Activated CD4-positive, CD25-positive, alpha-beta regulatory T cell treated with anti-CD3 and anti-CD28 coated beads, Interleukin-2, amount 50 U/mL, for 72 hours (primary cell): ENCODE results near the gene ITGA1.

ENCODE experiments used
- DNase-seq: peaks from one replicate; pipeline ENCODE4 v3.0.0; 2021

Gene ITGA1

DNA sequence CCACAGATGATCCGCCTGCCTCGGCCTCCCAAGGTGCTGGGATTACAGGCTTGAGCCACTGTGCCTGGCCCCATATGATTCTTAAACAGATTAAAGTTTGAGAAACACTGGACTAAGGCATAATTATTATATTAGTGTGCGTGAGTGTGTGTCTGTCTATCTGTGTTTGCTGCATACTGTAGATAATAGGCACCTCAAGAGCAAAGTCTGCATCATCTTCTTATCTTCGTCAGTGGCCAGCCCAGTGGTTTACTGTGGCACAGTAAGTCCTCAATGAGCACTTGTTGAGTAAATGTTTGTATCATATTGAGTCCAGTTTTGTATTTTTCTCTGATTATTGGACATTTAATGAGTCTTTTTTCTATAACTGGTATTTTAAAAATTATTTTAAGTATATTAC lies 81.7 kb downstream of the ITGA1 start:
- DNase-seq = no peak

DNA sequence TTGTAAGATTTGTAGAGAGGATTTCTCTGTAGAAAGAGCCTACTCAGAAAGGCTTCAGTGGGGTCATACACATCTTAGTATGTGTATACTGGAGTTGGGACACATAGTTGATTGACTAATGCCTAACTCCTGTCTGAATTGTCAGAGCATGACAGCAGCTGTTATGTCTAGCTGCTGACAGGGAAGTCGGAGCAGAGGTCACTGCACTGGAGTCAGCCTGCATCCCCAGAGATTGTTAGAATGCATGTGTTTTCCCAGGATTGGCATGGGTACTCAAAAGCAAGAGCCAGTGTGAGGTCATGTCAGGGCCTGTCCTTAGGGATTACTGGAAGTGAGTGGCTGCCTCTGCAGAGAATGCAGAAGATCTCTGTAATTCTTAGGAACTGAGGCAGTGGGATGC lies 82.7 kb downstream of the ITGA1 start:
- no peak for DNase-seq

DNA sequence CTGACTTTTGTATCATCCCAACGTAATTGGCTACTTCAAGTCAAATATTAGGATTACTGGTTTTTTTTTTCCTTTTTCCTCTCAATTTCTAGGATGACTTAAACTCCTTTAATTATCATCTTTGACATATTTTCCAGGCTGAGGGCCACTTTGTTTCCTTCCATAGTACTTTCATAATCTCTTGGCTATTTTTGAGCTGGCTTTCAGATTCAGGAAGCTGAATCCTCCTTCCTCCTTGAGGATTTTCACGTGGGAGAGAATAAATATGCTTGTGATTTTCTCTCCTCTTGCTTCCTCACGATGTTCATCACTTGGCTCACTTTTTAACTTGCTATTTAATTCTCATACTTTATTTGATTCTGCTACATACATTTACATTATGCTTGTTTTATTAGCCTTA lies 88.1 kb downstream of the ITGA1 start:
- no peak for DNase-seq

DNA sequence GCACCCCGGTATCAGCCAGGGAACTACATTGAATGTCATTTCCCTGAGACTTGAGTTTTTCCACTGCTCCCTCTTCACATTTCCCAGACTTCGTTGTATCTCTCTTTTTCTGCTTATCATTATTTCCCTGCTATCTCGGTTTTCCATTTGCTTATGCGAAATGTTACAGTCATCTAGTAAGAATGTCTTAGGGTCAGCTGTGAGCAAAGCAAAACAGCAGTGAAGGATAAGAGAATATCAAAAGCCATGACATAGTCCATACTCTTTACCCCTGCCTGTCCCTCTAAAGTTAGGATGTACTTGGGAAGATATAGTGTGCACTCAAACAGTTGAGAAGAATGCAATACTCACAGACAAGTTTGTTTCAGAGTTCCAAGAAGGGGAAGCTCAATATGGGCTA lies 88.7 kb downstream of the ITGA1 start:
- no peak for DNase-seq

DNA sequence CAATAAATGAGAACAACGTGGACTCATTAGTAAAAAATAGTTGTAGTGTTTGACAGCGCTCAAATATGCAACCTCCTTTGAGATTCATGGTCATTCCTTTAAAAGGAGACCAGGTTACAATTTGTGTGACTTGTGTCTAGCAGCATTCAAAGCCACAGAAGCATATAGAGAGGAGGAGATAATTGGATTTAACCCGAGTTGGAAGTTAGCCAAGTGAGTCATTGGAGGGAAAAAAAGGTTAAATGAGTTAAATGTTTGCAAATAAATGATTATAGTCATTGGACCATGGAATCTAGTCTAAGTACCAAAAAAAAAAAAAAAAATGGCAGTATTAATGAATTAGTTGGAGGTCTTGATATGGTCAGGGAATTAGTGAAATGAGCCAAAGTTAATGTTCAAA lies 90.9 kb downstream of the ITGA1 start:
- no peak for DNase-seq

DNA sequence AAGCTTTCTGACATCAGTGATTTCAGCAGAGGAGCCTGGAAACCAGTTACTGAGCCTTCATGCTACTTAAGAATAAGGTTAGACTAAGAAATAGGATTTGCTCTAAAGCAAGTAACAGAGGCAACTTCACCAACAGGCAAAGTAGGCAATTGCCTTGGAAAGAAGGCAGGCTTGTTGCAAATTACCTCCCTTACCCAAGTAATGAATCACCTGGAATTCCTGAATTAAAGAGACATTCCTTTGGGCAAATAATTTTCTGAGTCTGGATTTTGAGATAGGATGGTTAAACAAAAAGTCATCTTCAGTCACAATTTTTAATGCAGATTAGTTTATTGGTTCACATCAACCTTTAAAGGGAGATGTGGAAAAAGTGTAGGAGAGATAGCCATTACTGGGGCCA lies 92.8 kb downstream of the ITGA1 start:
- DNase-seq = no peak

DNA sequence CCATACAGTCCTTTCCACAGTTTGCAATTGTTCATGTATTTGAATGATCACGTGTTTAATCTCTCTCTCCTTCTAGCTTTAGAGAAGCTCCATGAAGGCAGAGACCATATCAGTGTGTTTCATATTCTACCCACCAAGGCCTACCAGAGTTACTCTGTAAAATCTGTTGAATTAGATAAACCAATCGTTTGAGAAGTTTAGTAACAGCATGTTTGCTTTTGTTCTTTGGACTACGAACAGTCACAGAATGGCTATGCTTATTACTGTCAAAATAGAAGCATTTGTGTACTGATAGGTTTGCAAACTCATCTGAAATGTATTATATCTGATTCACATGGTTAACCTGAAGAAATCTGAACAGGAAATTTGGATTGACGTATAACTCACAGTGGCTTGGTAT lies 93.8 kb downstream of the ITGA1 start:
- DNase-seq = no peak

DNA sequence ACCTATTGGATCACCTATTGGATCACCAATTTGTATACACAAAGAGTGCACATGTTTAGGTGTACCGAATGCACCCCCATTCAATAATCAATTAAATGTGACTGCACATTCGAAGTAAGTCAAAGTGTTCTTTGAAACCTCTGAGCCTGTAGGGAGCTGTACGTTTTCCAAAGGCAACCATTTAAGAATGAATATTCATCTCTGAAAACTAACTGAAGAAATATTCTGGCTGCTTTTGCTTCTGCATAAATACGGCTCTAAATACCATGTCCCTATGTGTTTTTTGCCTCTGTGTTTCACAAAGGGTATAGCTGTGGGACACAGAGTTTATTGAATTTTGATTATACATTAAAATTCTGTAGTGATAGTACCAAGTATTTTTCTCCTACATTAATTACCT lies 95.4 kb downstream of the ITGA1 start:
- no peak for DNase-seq

DNA sequence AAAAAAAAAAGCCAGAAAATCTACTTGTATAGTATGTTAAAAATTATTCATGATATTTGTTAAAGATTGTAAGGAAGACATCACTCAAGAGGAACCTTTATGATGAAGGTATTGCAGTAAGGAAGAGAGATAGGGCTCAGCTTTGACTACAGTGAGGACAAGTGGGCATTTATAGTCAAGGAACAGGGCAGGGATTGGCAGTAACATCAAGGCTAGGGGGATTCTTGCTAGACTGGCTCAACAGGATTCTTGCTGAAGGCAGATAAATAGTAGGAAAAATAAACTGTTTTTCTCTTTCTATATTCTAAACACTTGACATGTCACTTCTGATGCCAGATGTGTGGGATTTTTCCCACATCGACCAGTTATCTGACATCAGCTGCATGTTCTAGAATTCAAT lies 96.7 kb downstream of the ITGA1 start:
- no peak for DNase-seq

DNA sequence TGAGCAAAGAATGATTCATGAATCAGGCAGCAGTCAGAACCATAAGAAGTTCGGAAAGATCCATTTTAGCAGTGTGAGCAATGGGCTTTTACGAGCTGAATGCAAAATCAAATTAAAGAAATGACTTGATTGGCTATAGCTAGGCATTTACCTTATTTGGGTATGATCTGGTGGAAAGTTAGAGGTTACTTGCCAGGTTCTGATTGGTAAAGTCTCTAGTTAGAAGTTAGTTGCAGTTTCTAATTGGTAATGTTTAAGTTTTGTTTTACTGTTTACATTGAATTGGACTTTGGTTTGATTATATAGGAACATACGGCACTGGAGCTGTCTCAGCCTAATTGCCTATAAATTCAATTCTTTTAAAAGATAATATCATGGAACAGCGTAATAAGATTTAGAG lies 97.9 kb downstream of the ITGA1 start:
- no peak for DNase-seq

DNA sequence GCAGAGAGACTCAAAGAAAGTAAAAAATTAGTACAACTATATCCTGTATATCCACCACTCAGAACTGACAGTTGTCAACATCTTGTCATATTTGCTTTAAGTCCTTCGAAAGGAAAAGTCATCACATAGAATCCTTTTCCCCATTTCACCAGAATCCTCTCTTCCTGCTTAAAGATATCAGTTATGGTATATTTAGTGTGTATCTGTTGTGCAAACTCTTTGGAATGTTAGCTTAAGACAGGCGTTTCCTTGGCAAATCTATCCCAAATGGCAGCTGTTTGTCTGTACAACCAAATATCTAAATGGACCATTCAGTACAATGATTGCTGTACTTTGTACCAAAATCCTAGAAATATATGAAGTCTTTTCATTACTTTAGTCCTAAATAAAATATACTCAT lies 98.5 kb downstream of the ITGA1 start:
- no peak for DNase-seq

DNA sequence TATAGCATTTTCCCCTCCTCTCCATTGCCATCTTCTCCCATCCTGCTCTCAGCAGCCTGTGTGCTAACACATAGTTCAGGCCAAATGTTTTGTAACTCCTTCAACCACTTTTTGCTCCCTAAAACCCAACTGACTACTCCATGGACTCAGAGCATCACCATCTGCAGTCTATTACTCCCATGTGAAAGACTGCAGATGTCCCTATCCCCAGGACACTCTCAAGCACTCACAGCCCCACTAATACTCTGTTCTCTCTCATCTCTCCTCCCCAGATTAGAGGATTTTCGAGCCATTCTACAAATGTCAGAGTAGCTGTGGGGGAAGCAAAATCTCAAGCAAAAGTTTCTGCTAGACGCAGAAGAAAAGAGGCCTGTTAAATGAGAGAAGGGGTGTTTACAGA lies 99.3 kb downstream of the ITGA1 start:
- no peak for DNase-seq

DNA sequence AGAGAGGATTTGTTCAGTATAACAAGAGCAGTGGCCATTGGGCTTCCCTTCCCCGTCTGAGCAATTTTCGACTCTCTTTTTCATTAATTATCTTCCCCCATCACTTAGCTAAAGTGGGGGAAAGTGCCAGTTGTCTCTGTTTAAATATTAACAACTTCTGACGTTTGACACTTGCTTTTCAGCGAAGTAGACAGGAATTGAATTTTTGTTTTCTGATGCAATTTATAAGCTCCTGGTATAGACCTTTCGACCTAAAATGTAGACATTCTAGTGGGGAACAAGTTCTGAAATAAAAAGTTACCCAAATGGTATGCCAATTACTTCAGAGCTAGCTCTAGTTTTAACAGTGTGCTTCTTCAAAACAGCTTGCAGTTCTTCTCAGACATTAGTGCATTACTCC lies 100.6 kb downstream of the ITGA1 start:
- no peak for DNase-seq

DNA sequence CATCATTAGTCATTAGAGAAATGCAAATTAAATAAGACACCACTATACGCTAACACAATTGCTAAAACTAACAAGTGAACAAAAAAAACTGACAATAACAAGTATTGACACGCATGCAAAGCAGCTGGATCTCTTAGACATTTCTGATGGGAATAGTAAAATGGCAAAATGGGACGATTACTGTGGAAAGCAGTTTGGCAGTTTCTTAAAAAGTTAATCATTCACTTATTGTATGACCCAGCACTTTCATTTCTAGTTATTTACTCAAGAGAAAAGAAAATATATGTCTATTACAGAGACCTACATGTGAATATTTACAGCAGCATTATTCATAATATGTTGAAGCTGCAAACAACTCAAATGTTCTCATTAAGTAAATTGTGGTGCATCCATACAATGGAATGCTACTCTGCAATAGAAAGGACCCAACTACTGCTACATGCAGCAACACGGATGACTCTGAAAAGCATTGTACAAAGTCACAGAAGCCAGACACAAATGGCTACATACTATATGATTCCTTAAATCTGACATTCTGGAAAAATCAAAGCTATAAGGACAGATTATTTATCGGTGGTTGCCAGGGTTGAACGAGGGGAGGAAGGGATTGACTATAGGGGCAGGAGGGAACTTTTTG lies 104.6 kb downstream of the ITGA1 start:
- no peak for DNase-seq

DNA sequence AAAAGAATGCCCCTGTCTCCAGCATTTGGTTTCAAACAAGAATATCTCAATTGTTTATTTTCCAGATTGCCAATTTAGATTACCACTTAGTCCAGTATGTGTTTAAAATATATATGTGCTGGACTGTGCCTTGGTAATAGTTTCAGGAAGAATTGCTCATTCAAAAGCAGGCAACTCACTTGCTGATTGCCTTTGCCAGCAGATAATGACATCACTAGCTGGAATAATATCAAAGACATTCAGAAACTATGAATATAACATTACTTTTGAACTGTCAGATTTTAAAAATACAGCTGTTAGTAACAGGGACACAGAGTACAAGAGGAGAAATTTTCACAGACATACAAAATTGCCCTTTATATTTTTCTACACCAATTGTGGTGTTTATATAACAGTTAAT lies 105.4 kb downstream of the ITGA1 start:
- DNase-seq = no peak

DNA sequence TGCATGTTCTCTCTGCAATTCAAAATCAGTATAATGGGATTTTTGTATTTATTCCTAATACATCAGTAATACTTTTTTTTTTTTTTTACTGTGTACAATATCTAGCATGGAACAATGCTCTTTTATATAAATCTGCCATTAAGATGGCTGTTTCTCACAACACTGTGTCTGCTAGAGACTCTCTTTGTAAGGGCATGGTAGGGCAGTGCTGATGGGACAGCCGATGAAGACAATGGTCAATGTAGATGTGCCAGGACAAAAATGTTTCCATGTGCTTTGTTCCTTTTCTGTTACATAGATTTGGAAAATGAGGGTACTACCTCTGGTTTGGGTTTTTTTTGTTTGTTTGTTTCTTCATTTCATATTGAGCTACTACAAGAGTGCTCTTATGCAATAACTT lies 106.1 kb downstream of the ITGA1 start:
- DNase-seq = no peak

DNA sequence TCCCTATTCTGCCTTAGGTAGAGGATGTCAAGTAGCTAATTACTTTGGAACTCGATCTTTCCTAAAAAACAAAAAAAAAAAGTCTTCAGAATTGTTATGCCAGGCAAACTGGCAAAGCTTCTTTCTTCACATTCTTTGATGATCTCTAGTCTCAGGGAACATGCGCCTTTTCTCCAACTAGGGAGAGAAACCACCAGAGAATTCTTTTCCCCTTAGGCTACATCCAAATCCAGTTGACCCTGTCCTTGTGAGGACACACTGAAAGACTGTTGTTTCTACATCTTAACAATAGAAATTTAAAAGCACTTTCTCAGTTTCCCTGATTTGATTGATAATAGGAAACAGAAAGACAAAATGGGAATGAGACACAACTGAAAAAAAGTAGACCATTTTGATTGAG lies 106.7 kb downstream of the ITGA1 start:
- no peak for DNase-seq

DNA sequence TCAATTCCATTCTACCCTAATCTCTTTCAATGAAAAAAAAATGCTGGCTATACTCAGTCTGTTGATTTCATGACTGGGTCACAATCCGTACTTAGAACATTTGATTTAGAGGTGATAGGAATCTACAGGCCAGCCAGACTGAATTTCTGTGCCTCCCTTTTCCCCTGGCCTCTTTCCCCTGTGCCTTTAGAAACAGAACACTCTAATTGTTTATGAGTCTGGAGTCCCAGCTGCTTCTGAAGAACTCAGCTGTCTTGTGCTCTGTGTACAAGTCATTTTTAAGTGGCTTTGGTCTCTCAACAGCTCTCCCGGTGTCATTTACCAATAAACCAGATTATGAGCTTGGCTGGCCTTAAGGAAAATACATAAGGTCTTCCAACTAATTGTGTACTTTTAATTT lies 107.4 kb downstream of the ITGA1 start:
- DNase-seq = no peak

DNA sequence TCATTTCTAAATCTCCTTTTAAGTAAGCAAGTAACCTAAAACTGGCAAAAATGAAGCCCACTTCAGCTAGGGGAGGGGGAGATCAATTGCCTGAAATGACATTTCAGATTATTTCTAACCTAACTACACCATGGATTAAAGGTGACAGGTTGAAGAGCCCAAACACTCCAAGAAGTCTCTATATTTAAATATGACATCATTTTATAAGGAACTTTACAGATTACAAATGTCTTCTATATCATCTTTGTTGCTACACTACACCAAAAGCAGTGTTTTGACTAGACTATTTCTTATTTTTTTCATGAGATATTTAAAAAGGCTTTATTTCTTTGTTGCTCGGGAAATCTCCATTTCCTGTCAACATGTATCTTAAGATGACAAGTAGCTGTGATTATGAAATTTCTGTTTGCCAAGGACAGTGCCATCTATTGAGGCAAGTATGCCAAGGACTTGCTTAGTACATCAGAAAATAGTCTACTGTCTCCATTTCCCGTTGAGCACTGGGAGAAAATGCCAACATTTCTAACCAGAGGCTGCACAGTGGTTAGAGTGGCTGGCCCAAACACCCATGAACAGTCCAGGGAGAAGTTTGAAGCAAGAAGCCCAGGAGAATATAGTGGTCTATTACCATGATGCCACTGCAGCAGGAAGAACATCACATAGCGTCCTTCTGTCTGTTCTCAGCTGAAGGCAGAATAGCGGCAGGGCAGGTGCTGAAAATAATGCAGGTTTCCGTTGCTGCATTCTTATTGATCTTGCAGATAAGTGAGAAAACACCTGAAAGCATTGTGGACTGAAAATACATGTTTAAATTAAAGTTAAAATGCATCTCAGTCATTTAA lies 108.1 kb downstream of the ITGA1 start:
- DNase-seq = no peak

DNA sequence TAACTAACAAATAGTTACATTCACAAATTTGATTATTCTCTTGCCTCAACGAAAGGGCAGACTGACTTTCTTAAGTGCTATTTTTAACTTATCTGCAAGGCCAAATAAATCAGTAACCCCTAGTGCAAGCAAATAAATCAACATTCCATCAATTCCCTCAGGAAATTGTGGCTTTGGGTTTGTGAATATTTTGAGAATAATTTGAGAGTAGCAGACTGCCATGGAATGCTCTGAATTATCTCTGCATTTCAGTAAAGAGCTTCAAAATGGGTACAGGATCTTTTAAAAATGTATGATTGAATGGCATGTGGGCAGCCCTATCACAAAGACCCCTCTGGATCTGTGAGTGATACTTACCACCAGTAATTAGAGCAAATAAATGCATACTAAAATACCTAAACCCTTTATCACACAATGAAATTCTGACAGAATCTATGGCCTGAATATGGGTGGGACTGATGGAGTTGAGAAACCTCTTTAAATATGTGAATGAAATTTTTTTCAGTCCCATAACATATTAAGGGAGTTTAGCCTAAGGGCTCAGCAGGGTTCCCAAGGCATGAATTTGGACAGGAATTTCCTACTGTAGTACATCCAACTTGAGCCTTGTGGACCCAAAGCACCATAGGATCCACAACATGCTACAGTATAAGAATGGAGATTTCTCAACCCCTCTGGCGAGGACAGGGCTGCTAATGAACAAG lies 109.0 kb downstream of the ITGA1 start:
- no peak for DNase-seq

DNA sequence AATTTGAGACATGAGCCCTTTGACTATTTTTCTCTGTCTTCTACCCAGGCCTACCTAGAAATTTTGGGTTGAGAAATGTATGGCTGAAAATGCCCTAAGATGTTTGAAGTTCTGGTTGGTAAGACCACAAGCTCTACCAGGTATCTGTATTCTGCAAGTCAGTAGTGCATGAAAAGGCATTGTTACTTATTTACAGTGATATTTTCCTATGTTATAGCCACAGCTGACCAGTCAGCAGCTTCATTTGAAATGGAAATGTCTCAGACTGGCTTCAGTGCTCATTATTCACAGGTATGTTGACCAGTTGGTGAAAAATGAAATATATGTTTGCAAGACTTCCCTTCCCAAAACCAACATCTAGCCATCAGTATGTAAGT lies 109.5 kb downstream of the ITGA1 start:
- no peak for DNase-seq

DNA sequence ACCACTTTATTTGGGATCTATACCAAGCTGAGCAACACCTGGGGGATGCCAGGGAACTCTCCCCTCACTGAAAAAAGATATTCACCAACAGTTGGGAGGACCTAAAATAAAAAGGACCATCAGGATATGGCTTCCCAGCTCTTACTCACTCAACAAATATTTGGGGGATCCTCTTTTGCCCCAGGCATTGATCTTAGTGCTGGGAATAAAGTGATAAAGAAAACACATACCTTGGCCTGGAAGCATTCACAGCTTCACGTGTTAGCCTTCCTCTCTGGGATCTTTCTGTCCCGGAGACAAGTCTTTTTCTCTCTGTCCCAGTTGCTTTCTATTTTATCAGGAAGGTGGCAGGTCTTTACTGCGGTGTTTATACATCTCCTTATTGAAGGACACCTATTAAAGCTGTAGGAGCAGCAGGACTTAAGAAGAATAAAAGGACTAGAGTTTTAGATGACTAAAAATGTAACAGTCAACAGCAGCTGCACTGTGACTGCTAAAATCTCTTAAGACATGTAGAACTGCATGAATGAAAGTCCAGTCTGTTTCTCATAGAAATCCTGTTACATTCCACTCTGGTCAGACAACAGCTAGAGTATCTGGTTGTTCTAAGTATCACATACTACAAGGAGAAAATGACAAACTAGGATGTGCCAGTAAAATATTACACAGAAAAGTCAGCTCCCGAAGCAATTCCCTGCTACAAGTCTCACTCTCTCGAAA lies 111.4 kb downstream of the ITGA1 start:
- no peak for DNase-seq

DNA sequence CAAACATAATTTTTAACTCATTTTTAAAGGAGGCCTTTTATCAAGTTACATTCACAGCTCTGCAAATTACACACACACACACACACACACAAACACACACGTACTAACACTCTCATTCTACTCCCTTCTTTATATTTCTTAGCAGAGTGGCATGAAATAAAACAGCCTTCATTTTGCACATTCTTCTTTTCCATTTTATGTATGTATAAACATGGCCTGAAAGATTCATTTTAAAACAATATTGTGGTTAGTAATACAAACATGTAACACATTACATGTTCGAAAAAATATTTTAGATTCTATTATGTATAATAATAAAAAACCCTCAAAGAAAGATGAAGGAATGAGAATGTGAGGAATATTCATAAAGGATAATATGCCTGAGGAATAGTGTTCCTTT lies 115.4 kb downstream of the ITGA1 start:
- no peak for DNase-seq

DNA sequence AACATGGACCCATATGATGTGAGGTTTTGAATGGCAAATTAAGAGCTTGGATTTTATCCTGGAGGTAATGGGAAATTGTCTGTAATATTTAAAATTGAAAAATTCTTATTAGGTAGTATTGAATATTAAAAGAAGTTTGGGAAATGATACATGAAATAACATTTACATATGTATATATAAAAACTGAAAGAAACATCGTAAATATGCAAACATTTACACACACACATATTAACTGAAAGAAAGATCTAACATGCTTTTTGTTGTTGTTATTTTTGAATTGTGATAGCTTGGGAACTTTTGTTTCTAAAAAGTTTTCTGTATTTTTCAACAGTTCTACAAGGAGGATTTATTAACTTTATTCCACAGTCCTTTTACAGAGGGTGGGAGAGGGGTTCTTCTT lies 118.6 kb downstream of the ITGA1 start:
- DNase-seq = no peak
